GM12878 (cell line): ENCODE data around the gene CCDC170. TPM values are rescaled to one million over a fixed set of nuclear protein-coding genes. Genes with fewer than 3 reads are reported as not detected.

Source experiments
- ATAC-seq: fragments of 200-7000 bp; cut with Tn5 transposase; 3 replicates; pipeline ENCODE4 v1.9.1; 2020; ENCODE audit warnings: mild to moderate bottlenecking, moderate library complexity
- BruUV-seq: library from RNA; stranded (reverse); fragments of 400-500 nt; replicated peaks from 2 replicates; lab custom pipeline; 2021; lab: Mats Ljungman, UMichigan
- CTCF ChIA-PET: fragments of 300-600 bp; sonication (Branson Sonifier 250); formaldehyde crosslinking; extraction: SDS; loops from one replicate; lab custom pipeline; 2021; ENCODE audit warnings: inconsistent platforms; lab: Yijun Ruan, JAX
- POLR2A ChIA-PET: fragments of 350-600 bp; formaldehyde crosslinking; extraction: SDS; loops from one replicate; lab custom pipeline; 2021; ENCODE audit warnings: inconsistent platforms; lab: Charles Lee
- RAD21 ChIA-PET: fragments of 300-600 bp; sonication (Branson Sonifier 250); formaldehyde crosslinking; loops from one replicate; lab custom pipeline; 2023; ENCODE audit warnings: antibody characterized with exemption; ENCODE audit not compliant: unreplicated experiment; lab: Charles Lee
- SMC1A ChIA-PET: fragments of 300-600 bp; sonication (Branson Sonifier 250); formaldehyde crosslinking; loops from one replicate; lab custom pipeline; 2023; ENCODE audit not compliant: unreplicated experiment, uncharacterized antibody; lab: Charles Lee
- DNase-seq: peaks from one replicate; pipeline ENCODE4 v3.0.0-alpha.2; 2011; ENCODE audit warnings: low read depth, low spot score
- FAIRE-seq: peaks from 3 replicates; lab custom pipeline; 2011; peaks lifted over from hg19 to GRCh38; lab: Jason Lieb, UNC
- H2AFZ ChIP-seq: 2 replicates; pipeline ENCODE4 v1.6.0; 2011; ENCODE audit warnings: low read depth, low read length, control low read depth; ENCODE audit not compliant: control insufficient read depth
- H3K27ac ChIP-seq: 2 replicates; pipeline ENCODE4 v1.5.1; 2011; ENCODE audit warnings: control low read depth; ENCODE audit not compliant: control insufficient read depth, insufficient read depth
- H3K27me3 ChIP-seq, 2 experiments: replicated peaks in 1 of 2; 2 replicates each; pipeline versions ENCODE4 v1.6.0 to v1.6.1; 2011; ENCODE audit warnings: low read length in 1 of 2; ENCODE audit not compliant: control insufficient read depth in 2 of 2, insufficient read depth in 2 of 2
- H3K36me3 ChIP-seq, 2 experiments: 2 replicates each; pipeline ENCODE4 v1.5.1; 2011; ENCODE audit warnings: low read length in 1 of 2; ENCODE audit not compliant: control insufficient read depth in 2 of 2, insufficient read depth in 2 of 2
- H3K4me1 ChIP-seq: 2 replicates; pipeline ENCODE4 v1.6.1; 2011; ENCODE audit warnings: mild to moderate bottlenecking, low read length, moderate library complexity, mixed read lengths; ENCODE audit not compliant: control insufficient read depth, insufficient read depth
- H3K4me2 ChIP-seq: 2 replicates; pipeline ENCODE4 v1.6.0; 2011; ENCODE audit warnings: control low read depth; ENCODE audit not compliant: control insufficient read depth, insufficient read depth
- H3K4me3 ChIP-seq: fragments of 200-600 bp; sonication (generic); 2 replicates; pipeline ENCODE4 v1.5.1; 2016
- H3K79me2 ChIP-seq: 2 replicates; pipeline ENCODE4 v1.6.0; 2011; ENCODE audit warnings: low read length; ENCODE audit not compliant: control insufficient read depth, insufficient read depth
- H3K9ac ChIP-seq: 2 replicates; pipeline ENCODE4 v1.8.0; 2011; ENCODE audit warnings: low read length, control low read depth, mixed read lengths; ENCODE audit not compliant: control insufficient read depth, insufficient read depth
- H3K9me3 ChIP-seq: replicated peaks from 3 replicates; pipeline ENCODE4 v1.5.1; 2011; ENCODE audit warnings: mild to moderate bottlenecking, low read length; ENCODE audit not compliant: control insufficient read depth, insufficient read depth
- H4K20me1 ChIP-seq: 2 replicates; pipeline ENCODE4 v1.6.0; 2011; ENCODE audit not compliant: control insufficient read depth, insufficient read depth
- BRCA1 ChIP-seq: IDR thresholded peaks from 2 replicates; pipeline ENCODE4 v1.6.1; 2011; ENCODE audit warnings: low read depth, low read length, improper control_type of control experiment
- CBFB ChIP-seq: IDR thresholded peaks from 2 replicates; pipeline ENCODE4 v1.6.1; 2016; ENCODE audit warnings: antibody characterized with exemption, low read depth
- EGR1 ChIP-seq, 2 experiments: IDR thresholded peaks; 1 replicate in 1 of 2; 2 replicates in 1 of 2; pipeline ENCODE4 v1.6.1; 2011 to 2012; ENCODE audit warnings: low read depth in 2 of 2, low read length in 2 of 2, borderline replicate concordance in 1 of 2, mild to moderate bottlenecking in 1 of 2, moderate library complexity in 1 of 2
- FOXK2 ChIP-seq: fragments of 450-650 bp; IDR thresholded peaks from 2 replicates; pipeline ENCODE4 v1.6.1; 2017; ENCODE audit warnings: mild to moderate bottlenecking, moderate library complexity
- FOXM1 ChIP-seq: IDR thresholded peaks from 2 replicates; pipeline ENCODE4 v1.6.1; 2012; ENCODE audit warnings: low read depth, mild to moderate bottlenecking, inconsistent platforms, low read length, moderate library complexity
- GABPA ChIP-seq: IDR thresholded peaks from 2 replicates; pipeline ENCODE4 v1.6.1; 2014; ENCODE audit warnings: antibody characterized with exemption, low read depth, mild to moderate bottlenecking, inconsistent platforms
- IRF4 ChIP-seq: IDR thresholded peaks from 2 replicates; pipeline ENCODE4 v1.6.1; 2011; ENCODE audit warnings: low read depth, low read length
- KLF5 ChIP-seq: fragments of 450-650 bp; IDR thresholded peaks from 2 replicates; pipeline ENCODE4 v1.6.1; 2014; ENCODE audit warnings: mild to moderate bottlenecking; ENCODE audit not compliant: partially characterized antibody
- NFXL1 ChIP-seq: fragments of 450-650 bp; IDR thresholded peaks from 2 replicates; pipeline ENCODE4 v1.6.1; 2017; ENCODE audit warnings: antibody characterized with exemption, mild to moderate bottlenecking, borderline replicate concordance
- POLR2AphosphoS2 ChIP-seq: IDR thresholded peaks from 2 replicates; pipeline ENCODE4 v1.6.1; 2011; ENCODE audit warnings: low read depth, mild to moderate bottlenecking, low read length, improper control_type of control experiment, moderate library complexity
- RAD51 ChIP-seq: fragments of 450-650 bp; IDR thresholded peaks from 2 replicates; pipeline ENCODE4 v1.6.1; 2016; ENCODE audit warnings: moderate library complexity, mild to moderate bottlenecking, inconsistent platforms
- RELA ChIP-seq: fragments of 450-650 bp; IDR thresholded peaks from 2 replicates; pipeline ENCODE4 v1.8.0; 2014; ENCODE audit warnings: borderline replicate concordance; ENCODE audit not compliant: partially characterized antibody
- RFX5 ChIP-seq: IDR thresholded peaks from 2 replicates; pipeline ENCODE4 v1.6.1; 2011; ENCODE audit warnings: low read depth, low read length, improper control_type of control experiment
- SIX5 ChIP-seq: IDR thresholded peaks from 2 replicates; pipeline ENCODE4 v1.6.1; 2011; ENCODE audit warnings: mild to moderate bottlenecking, low read depth, low read length, moderate library complexity; ENCODE audit not compliant: severe bottlenecking
- SMARCA5 ChIP-seq: fragments of 450-650 bp; IDR thresholded peaks from 2 replicates; pipeline ENCODE4 v1.6.1; 2017; ENCODE audit warnings: mild to moderate bottlenecking
- SUPT20H ChIP-seq: IDR thresholded peaks from 2 replicates; pipeline ENCODE4 v1.6.1; 2011; ENCODE audit warnings: low read depth, mild to moderate bottlenecking, low read length, moderate library complexity, borderline replicate concordance; ENCODE audit not compliant: control insufficient read depth
- TARDBP ChIP-seq: IDR thresholded peaks from 2 replicates; pipeline ENCODE4 v1.6.1; 2016; ENCODE audit warnings: borderline replicate concordance
- YBX1 ChIP-seq: fragments of 450-650 bp; IDR thresholded peaks from 2 replicates; pipeline ENCODE4 v1.6.1; 2016; ENCODE audit warnings: antibody characterized with exemption
- ZNF274 ChIP-seq: IDR thresholded peaks from one replicate; pipeline ENCODE4 v1.8.0; 2011; ENCODE audit not compliant: insufficient read length, insufficient read depth
- WGBS: methylation state at CpG from one replicate; pipeline ENCODE4 v1.1.6; 2016; ENCODE audit warnings: low lambda C conversion rate; ENCODE audit not compliant: insufficient replicate concordance, insufficient coverage; ENCODE audit errors: missing lambda C conversion rate; 5-methylcytosine and 5-hydroxymethylcytosine counted together
- in situ Hi-C: fragments of 300-500 bp; cut with MboI; formaldehyde crosslinking; loops from 9 replicates; pipeline ENCODE4 v1.14.3; 2018; ENCODE audit warnings: mixed read lengths
- intact Hi-C: fragments of 100-400 bp; cut with micrococcal nuclease; formaldehyde crosslinking; loops from one replicate; pipeline ENCODE4 v1.14.2; 2022; ENCODE audit not compliant: unreplicated experiment
- polyA plus RNA-seq, 11 experiments: library from polyadenylated mRNA; depleted of rRNA in 4 of 11; unstranded in 6 of 11; stranded (reverse) in 5 of 11; fragments of >200 nt; fragmentation: Nextera tagmentation in 4 of 11; fragmentation: Illumina TruSeq in 1 of 11; extraction: Ambion mirVana in 4 of 11; extraction: Trizol in 1 of 11; gene quantifications; 1 replicate in 1 of 11; 2 replicates in 10 of 11; pipeline versions ENCODE4 v1.2.1 to v1.2.3, GENCODE V29; 2011 to 2016; ENCODE audit warnings: inconsistent platforms in 2 of 11, missing spikeins in 2 of 11, low read depth in 1 of 11
- total RNA-seq, 4 experiments: library from RNA; depleted of rRNA in 3 of 4; stranded (reverse); fragments of >200 nt in 3 of 4; fragmentation: Illumina TruSeq in 1 of 4; extraction: Trizol in 1 of 4; gene quantifications; 2 replicates each; pipeline versions ENCODE4 v1.2.1 to v1.2.3, GENCODE V29; 2013 to 2021

The CCDC170 gene
- total and polyA plus RNA-seq, 10 of the 15 experiments (the other 5 are each of a cell fraction or from before 2014, with no cell fraction given) = not detected

DNA sequence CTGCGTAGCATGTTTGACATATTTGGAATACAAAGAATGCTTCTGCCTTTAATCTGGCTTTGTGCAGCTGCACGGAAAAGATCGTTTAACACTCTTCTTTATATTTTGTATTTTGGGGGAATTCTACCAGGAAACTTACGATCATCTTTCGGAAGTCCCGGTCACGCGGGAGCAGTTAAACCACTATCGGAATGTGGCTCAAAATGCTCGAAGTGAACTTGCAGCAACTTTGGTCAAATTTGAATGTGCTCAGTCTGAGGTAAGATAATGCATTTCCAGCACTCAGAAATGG, 42.3 kb downstream of the CCDC170 start:
- TF ChIP-seq RELA = no peak
- no peak for TF ChIP-seq FOXK2
- no peak for TF ChIP-seq IRF4
- no peak for TF ChIP-seq SUPT20H
- no peak for TF ChIP-seq BRCA1
- no peak for TF ChIP-seq RAD51
- TF ChIP-seq TARDBP = no peak
- no peak for TF ChIP-seq CBFB
- no peak for TF ChIP-seq SIX5
- no peak for TF ChIP-seq YBX1
- no peak for TF ChIP-seq ZNF274
- no peak for TF ChIP-seq EGR1 (IDR thresholded peaks at IDR 0.05; ENCODE audit: borderline replicate concordance in 1 of 2, low read depth in 2 of 2, low read length in 2 of 2)
- no peak for TF ChIP-seq SMARCA5
- no peak for TF ChIP-seq KLF5
- TF ChIP-seq POLR2AphosphoS2 = no peak
- TF ChIP-seq NFXL1 = no peak
- no peak for TF ChIP-seq FOXM1
- no peak for TF ChIP-seq GABPA
- no peak for TF ChIP-seq RFX5
- TF ChIP-seq, all 136 proteins: peak for 0
- DNase-seq = no peak
- BruUV-seq = no TSS peak
- no peak overlapping the region for H3K4me3 ChIP-seq
- H3K36me3 ChIP-seq = no peaks in the 10 kb centered on the region
- no peaks in the 10 kb centered on the region for H4K20me1 ChIP-seq
- ATAC-seq = no peak
- in situ Hi-C loops = no loop called here
- no peaks in the 10 kb centered on the region for H3K9me3 ChIP-seq
- ChIA-PET CTCF (no interaction called here), POLR2A (no interaction called here), RAD21 (no interaction called here), SMC1A (no interaction called here)
- no peaks in the 10 kb centered on the region for H3K79me2 ChIP-seq
- intact Hi-C loops = no loop called here
- no peak overlapping the region for H3K4me2 ChIP-seq
- no peak overlapping the region for H3K27ac ChIP-seq
- H3K9ac ChIP-seq = no peak overlapping the region
- no peaks in the 10 kb centered on the region for H3K4me1 ChIP-seq
- no peak for FAIRE-seq
- no peaks in the 10 kb centered on the region for H3K27me3 ChIP-seq
- 67% methylated on average over 10 of the region's 10 CpGs for WGBS
- no peak overlapping the region for H2AFZ ChIP-seq
